Endothelial cell of umbilical vein (primary cell): ENCODE results near the gene ZFR.

Experiments
- EZH2 ChIP-seq: IDR thresholded peaks from 2 replicates; pipeline ENCODE4 v1.6.1; 2012; ENCODE audit warnings: borderline replicate concordance, low read depth, mild to moderate bottlenecking, moderate library complexity, low read length, inconsistent platforms; ENCODE audit not compliant: severe bottlenecking
- TF ChIP-seq, protein P1 (sequence below), 2 donors: IDR thresholded peaks; 1 replicate in 1 of 2; 2 replicates in 1 of 2; pipeline ENCODE4 v1.5.1; 2011; ENCODE audit warnings: low read length in 2 of 2, mild to moderate bottlenecking in 2 of 2, moderate library complexity in 2 of 2, control low read depth in 1 of 2, inconsistent platforms in 1 of 2, low read depth in 1 of 2; ENCODE audit not compliant: insufficient read depth in 1 of 2; ENCODE audit errors: extremely low read depth in 1 of 2

DNA sequence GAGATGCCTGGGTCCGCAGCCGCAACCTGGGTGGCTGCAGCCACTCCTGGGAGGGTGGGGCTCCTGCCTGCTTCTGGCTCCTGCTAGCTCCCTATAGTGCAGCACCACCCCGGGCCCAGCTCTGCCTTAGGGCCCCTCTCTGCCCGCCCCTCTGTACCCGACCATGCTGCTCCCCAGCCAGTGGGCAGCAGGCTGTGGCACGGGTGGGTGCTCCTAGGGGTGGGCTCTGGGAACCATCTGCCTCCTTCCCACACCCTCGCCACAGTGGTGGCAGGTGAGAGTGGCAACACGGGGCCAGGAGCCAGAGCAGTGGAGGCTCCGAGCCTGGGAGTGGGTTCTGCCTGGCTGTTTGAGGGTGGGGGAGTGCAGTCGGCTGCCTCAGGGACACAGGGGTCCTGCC, 124.0 kb downstream of the ZFR start:
- TF ChIP-seq EZH2, result no peak
- TF ChIP-seq, protein P1, sequence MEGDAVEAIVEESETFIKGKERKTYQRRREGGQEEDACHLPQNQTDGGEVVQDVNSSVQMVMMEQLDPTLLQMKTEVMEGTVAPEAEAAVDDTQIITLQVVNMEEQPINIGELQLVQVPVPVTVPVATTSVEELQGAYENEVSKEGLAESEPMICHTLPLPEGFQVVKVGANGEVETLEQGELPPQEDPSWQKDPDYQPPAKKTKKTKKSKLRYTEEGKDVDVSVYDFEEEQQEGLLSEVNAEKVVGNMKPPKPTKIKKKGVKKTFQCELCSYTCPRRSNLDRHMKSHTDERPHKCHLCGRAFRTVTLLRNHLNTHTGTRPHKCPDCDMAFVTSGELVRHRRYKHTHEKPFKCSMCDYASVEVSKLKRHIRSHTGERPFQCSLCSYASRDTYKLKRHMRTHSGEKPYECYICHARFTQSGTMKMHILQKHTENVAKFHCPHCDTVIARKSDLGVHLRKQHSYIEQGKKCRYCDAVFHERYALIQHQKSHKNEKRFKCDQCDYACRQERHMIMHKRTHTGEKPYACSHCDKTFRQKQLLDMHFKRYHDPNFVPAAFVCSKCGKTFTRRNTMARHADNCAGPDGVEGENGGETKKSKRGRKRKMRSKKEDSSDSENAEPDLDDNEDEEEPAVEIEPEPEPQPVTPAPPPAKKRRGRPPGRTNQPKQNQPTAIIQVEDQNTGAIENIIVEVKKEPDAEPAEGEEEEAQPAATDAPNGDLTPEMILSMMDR (IDR thresholded peaks at IDR 0.05; ENCODE audit: extremely low read depth in 1 of 2, insufficient read depth in 1 of 2, low read depth in 1 of 2, low read length in 2 of 2), result no peak
